Measurements from ENCODE around the gene GNAT2. TPM values are rescaled to one million over a fixed set of nuclear protein-coding genes. Genes with fewer than 3 reads are reported as not detected.

The GNAT2 gene
- total and polyA plus RNA-seq, 2 experiments from 2014 or later: not detected

DNA sequence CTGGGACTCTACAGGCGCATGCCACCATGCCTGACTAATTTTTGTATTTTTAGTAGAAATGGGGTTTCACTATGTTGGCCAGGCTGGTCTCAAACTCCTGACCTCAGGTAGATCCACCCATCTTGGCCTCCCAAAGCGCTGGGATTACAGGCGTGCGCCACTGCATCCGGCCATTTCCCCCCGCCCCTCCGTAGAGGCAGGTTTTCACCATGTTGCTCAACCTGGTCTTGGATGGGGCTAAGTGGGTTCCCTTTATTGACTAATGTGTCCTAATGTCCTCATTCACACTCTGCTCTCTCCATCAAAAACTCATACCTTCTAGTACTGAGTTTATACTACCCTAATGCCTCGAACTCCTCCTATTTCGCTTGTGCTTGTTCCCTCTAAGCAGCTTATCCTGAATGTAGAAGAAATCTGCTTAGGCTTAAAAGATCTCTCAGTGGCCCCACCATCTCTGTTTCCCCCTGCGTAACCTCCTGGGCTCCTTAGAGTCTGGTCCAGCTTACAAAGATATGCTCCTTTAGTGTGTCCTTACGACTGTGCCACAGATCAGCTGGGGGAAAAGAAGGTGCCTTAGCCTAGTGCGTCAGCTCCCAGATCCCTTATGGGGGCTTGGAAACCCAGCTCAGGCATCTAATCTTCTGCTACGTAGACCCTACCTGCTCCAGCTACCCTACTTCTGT is 8.0 kb downstream of the GNAT2 start:
- H3K4me3 ChIP-seq: no peak overlapping the region

DNA sequence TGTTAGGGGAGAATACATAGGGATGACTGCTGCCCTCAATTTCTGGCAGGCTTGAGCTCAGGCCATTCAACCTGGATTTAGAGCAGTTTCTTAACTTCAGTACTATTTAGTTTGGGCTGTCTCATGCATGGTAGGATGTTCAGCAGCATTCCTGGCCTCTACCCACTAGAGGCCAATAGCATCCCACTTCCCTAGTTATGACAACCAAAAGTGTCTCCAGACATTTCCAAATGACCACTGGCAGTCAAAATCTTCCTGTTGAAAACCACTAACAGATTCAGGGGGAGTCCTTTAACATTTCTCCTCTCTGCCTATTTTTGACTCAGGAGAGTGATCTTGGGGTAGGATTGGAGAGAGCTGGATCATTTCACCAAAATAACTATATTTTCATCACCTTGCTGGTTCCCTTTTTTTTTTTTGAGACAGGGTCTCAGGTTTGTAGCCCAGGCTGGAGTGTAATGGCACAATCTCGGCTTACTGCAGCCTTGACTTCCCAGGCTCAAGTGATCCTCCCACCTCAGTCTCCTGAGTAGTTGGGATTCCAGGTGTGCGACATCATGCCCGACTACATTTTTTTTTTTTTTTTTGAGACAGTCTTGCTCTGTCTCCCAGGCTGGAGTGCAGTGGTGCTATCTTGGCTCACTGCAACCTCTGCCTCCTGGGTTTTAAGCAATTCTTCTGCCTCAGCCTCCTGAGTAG is 8.7 kb downstream of the GNAT2 start:
- no peak for TF ChIP-seq EZH2 (IDR thresholded peaks at IDR 0.05; ENCODE audit: insufficient read depth, poor library complexity, severe bottlenecking)
- TF ChIP-seq EZH2phosphoT487 (IDR thresholded peaks at IDR 0.05; ENCODE audit: insufficient read depth, low read depth): no peak
- Histone ChIP-seq H3K4me3 (no peak overlapping the region), H4K20me1 (ENCODE audit: insufficient read depth) (no peaks in the 10 kb centered on the region), H3K9ac (peak overlapping the region; percentile 50), H3K27me3 (replicated peaks; ENCODE audit: insufficient read depth) (no peaks in the 10 kb centered on the region), H3K4me1 (ENCODE audit: insufficient read depth) (peaks cover 41% of the 10 kb centered on the region), H3K9me2 (ENCODE audit: insufficient read depth) (no peaks in the 10 kb centered on the region), H3K9me3 (ENCODE audit: low read depth) (no peaks in the 10 kb centered on the region), H3F3A (ENCODE audit: insufficient read depth) (peaks cover 48% of the 10 kb centered on the region), H3K27ac (peak overlapping the region; percentile 81), H2AFZ (no peak overlapping the region), H3K4me2 (ENCODE audit: unreplicated experiment) (peak overlapping the region; percentile 28), H3K79me2 (ENCODE audit: insufficient read depth) (no peaks in the 10 kb centered on the region), H3K36me3 (ENCODE audit: low read depth) (no peaks in the 10 kb centered on the region)
- in situ Hi-C loops (cut with MboI): no loop called here
- WGBS, 2 experiments (ENCODE audit: low coverage in 1 of 2, low lambda C conversion rate in 2 of 2, missing lambda C conversion rate in 2 of 2): 68 to 70% methylated on average over 3 of the region's 3 CpGs
- peak; percentile 64 for DNase-seq

More for the DNA sequence above, 8.0 kb downstream of the GNAT2 start:
- Histone ChIP-seq H3F3A (ENCODE audit: insufficient read depth) (peaks cover 55% of the 10 kb centered on the region), H3K4me1 (ENCODE audit: insufficient read depth) (peaks cover 44% of the 10 kb centered on the region), H3K9me2 (ENCODE audit: insufficient read depth) (no peaks in the 10 kb centered on the region), H2AFZ (no peak overlapping the region), H3K79me2 (ENCODE audit: insufficient read depth) (no peaks in the 10 kb centered on the region), H3K27me3 (replicated peaks; ENCODE audit: insufficient read depth) (no peaks in the 10 kb centered on the region), H3K9me3 (ENCODE audit: low read depth) (no peaks in the 10 kb centered on the region), H3K36me3 (ENCODE audit: low read depth) (no peaks in the 10 kb centered on the region), H3K4me2 (ENCODE audit: unreplicated experiment) (no peak overlapping the region), H3K27ac (peak overlapping the region; percentile 81), H4K20me1 (ENCODE audit: insufficient read depth) (no peaks in the 10 kb centered on the region), H3K9ac (no peak overlapping the region)
- TF ChIP-seq EZH2 (IDR thresholded peaks at IDR 0.05; ENCODE audit: insufficient read depth, poor library complexity, severe bottlenecking): no peak
- no peak for TF ChIP-seq EZH2phosphoT487 (IDR thresholded peaks at IDR 0.05; ENCODE audit: insufficient read depth, low read depth)
- in situ Hi-C loops (cut with MboI): no loop called here
- no peak for DNase-seq
- 97% methylated on average over 13 of the region's 13 CpGs for WGBS, 2 experiments (ENCODE audit: low coverage in 1 of 2, low lambda C conversion rate in 2 of 2, missing lambda C conversion rate in 2 of 2)

DNA sequence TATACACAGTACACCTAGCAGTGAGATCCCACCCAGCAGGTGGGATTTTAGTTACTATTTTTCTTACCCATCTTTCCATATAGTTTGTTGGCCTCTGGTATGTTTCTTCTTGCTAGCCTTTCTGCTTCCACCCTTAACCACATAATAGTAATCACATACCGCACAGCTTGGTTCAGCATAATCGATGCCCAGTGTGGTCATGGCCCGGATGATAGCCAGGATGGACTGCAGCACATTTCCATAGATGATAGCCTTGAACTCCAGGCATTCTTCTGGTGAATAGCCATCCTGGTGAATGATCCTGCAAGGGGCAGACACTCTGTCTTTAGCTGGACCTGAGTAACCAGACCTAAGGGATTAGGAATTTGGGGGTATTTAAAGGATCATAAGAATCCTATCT is 9.5 kb downstream of the GNAT2 start:
- no peak overlapping the region for H3K4me3 ChIP-seq
- H3K27me3 ChIP-seq (replicated peaks; ENCODE audit: insufficient read depth): no peaks in the 10 kb centered on the region
- no peak overlapping the region for H2AFZ ChIP-seq
- H3K9ac ChIP-seq: 0 out of 2 replicates have a peak overlapping the region, but pooled peaks have one; percentile 50
- H3K4me2 ChIP-seq (ENCODE audit: unreplicated experiment): no peak overlapping the region
- peaks cover 41% of the 10 kb centered on the region for H3K4me1 ChIP-seq (ENCODE audit: insufficient read depth)
- H4K20me1 ChIP-seq (ENCODE audit: insufficient read depth): no peaks in the 10 kb centered on the region
- in situ Hi-C loops (cut with MboI): no loop called here
- no peak for TF ChIP-seq EZH2 (IDR thresholded peaks at IDR 0.05; ENCODE audit: insufficient read depth, poor library complexity, severe bottlenecking)
- no peak for TF ChIP-seq EZH2phosphoT487 (IDR thresholded peaks at IDR 0.05; ENCODE audit: insufficient read depth, low read depth)
- no peaks in the 10 kb centered on the region for H3K36me3 ChIP-seq (ENCODE audit: low read depth)
- DNase-seq: peak; percentile 34
- peaks cover 46% of the 10 kb centered on the region for H3F3A ChIP-seq (ENCODE audit: insufficient read depth)
- no peaks in the 10 kb centered on the region for H3K79me2 ChIP-seq (ENCODE audit: insufficient read depth)
- WGBS, 2 experiments (ENCODE audit: low coverage in 1 of 2, low lambda C conversion rate in 2 of 2, missing lambda C conversion rate in 2 of 2): 98% methylated on average over 3 of the region's 3 CpGs
- H3K9me3 ChIP-seq (ENCODE audit: low read depth): no peaks in the 10 kb centered on the region
- no peaks in the 10 kb centered on the region for H3K9me2 ChIP-seq (ENCODE audit: insufficient read depth)
- H3K27ac ChIP-seq: peak overlapping the region; percentile 81

DNA sequence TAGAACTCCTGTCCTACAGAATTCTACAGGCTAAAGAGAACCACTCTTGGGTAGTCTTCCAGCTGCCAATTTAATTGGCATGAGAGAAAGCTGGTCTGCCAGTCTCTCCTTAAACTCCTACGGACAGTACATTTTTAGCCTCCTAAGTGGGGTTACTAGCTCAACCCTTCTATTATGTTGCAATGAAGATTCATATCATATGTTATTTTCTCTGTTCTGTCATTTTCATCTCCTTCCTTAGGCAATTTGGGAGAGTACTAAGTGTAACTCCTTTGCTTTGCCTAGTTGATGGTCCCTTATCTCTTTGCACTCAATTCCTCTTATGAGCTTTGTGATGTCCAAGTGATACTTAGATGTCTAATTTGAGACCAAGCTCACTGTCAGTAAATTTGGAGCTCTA is 14.0 kb downstream of the GNAT2 start:
- 93 to 100% methylated on average over 1 of the region's 1 CpG for WGBS, 2 experiments (ENCODE audit: low coverage in 1 of 2, low lambda C conversion rate in 2 of 2, missing lambda C conversion rate in 2 of 2)
- H3K9me2 ChIP-seq (ENCODE audit: insufficient read depth): no peaks in the 10 kb centered on the region
- H3K4me2 ChIP-seq (ENCODE audit: unreplicated experiment): no peak overlapping the region
- H3K9me3 ChIP-seq (ENCODE audit: low read depth): no peaks in the 10 kb centered on the region
- H3K36me3 ChIP-seq (ENCODE audit: low read depth): 0 out of 2 replicates have a peak, but pooled peaks cover 5% of the 10 kb centered on the region
- H3F3A ChIP-seq (ENCODE audit: insufficient read depth): peaks cover 30% of the 10 kb centered on the region
- peaks cover 22% of the 10 kb centered on the region for H3K4me1 ChIP-seq (ENCODE audit: insufficient read depth)
- H4K20me1 ChIP-seq (ENCODE audit: insufficient read depth): no peaks in the 10 kb centered on the region
- DNase-seq: no peak
- H3K79me2 ChIP-seq (ENCODE audit: insufficient read depth): peaks cover 17% of the 10 kb centered on the region; the same call in 1 of the 2 replicates
- no peak overlapping the region for H2AFZ ChIP-seq
- H3K27me3 ChIP-seq (replicated peaks; ENCODE audit: insufficient read depth): no peaks in the 10 kb centered on the region
- no peak overlapping the region for H3K9ac ChIP-seq
- H3K27ac ChIP-seq: no peak overlapping the region
- in situ Hi-C loops (cut with MboI): no loop called here
- H3K4me3 ChIP-seq: no peak overlapping the region
- no peak for TF ChIP-seq EZH2phosphoT487 (IDR thresholded peaks at IDR 0.05; ENCODE audit: insufficient read depth, low read depth)
- TF ChIP-seq EZH2 (IDR thresholded peaks at IDR 0.05; ENCODE audit: insufficient read depth, poor library complexity, severe bottlenecking): no peak

Measured in GM23248 (cell line).